H1 (cell line): ENCODE measurements around the gene RAB3C. TPM values are rescaled to one million over a fixed set of nuclear protein-coding genes. Genes with fewer than 3 reads are reported as not detected.

Experiments used
- CTCF ChIA-PET: fragments of 300-600 bp; sonication (Branson Sonifier 250); formaldehyde crosslinking; loops from one replicate; lab custom pipeline; 2021; ENCODE audit not compliant: partially characterized antibody; lab: Charles Lee
- POLR2A ChIA-PET: fragments of 300-600 bp; sonication (Branson Sonifier 250); formaldehyde crosslinking; loops from one replicate; lab custom pipeline; 2021; ENCODE audit warnings: inconsistent platforms; ENCODE audit not compliant: partially characterized antibody; lab: Charles Lee
- DNase-seq, 2 experiments: peaks; one replicate each; pipeline versions ENCODE4 v3.0.0 to v3.0.0-alpha.2; 2010 to 2022; ENCODE audit warnings: low spot score in 2 of 2, low read depth in 1 of 2, mixed read lengths in 1 of 2
- FAIRE-seq: peaks from 2 replicates; lab custom pipeline; 2011; peaks lifted over from hg19 to GRCh38; lab: Jason Lieb, UNC
- H2AFZ ChIP-seq: 2 replicates; pipeline ENCODE4 v1.8.1; 2012; ENCODE audit warnings: low read length, inconsistent platforms
- H2AK5ac ChIP-seq: 2 replicates; pipeline ENCODE4 v1.6.1; 2013; ENCODE audit warnings: low read depth, low read length
- H2BK120ac ChIP-seq: replicated peaks from 2 replicates; pipeline ENCODE3; 2013; ENCODE audit warnings: low read depth, low read length, inconsistent platforms
- H2BK12ac ChIP-seq: 2 replicates; pipeline ENCODE4 v1.6.1; 2013; ENCODE audit warnings: low read depth, low read length
- H2BK15ac ChIP-seq: 2 replicates; pipeline ENCODE4 v1.6.1; 2013; ENCODE audit warnings: low read length
- H2BK20ac ChIP-seq: 2 replicates; pipeline ENCODE4 v1.6.1; 2013; ENCODE audit warnings: low read length
- H2BK5ac ChIP-seq: 2 replicates; pipeline ENCODE4 v1.6.1; 2013; ENCODE audit warnings: low read depth, low read length
- H3K14ac ChIP-seq: 2 replicates; pipeline ENCODE4 v1.6.1; 2013; ENCODE audit warnings: inconsistent platforms; ENCODE audit not compliant: insufficient read length
- H3K18ac ChIP-seq: 2 replicates; pipeline ENCODE4 v1.6.1; 2013; ENCODE audit warnings: low read length; ENCODE audit errors: extremely low read depth
- H3K23ac ChIP-seq: 2 replicates; pipeline ENCODE4 v1.6.1; 2013; ENCODE audit warnings: inconsistent platforms; ENCODE audit not compliant: insufficient read length
- H3K23me2 ChIP-seq: 2 replicates; pipeline ENCODE4 v1.6.1; 2013; ENCODE audit warnings: low read depth, low read length
- H3K27ac ChIP-seq: 2 replicates; pipeline ENCODE4 v1.6.1; 2011; ENCODE audit warnings: low read depth, low read length, inconsistent platforms
- H3K27me3 ChIP-seq, 4 experiments: replicated peaks in 1 of 4; 1 replicate in 1 of 4; 2 replicates in 3 of 4; pipeline versions ENCODE4 v1.6.1 to v1.8.1; 2011 to 2013; ENCODE audit warnings: low read length in 3 of 4, mild to moderate bottlenecking in 3 of 4, inconsistent platforms in 2 of 4, mixed read lengths in 2 of 4, moderate library complexity in 1 of 4; ENCODE audit not compliant: control insufficient read depth in 3 of 4, insufficient read depth in 3 of 4; ENCODE audit errors: extremely low read depth in 1 of 4
- H3K36me3 ChIP-seq, 4 experiments: 2 replicates each; pipeline versions ENCODE4 v1.6.1 to v1.8.1; 2011 to 2013; ENCODE audit warnings: mild to moderate bottlenecking in 4 of 4, low read length in 3 of 4, moderate library complexity in 2 of 4, control low read depth in 1 of 4, inconsistent platforms in 1 of 4; ENCODE audit not compliant: insufficient read depth in 4 of 4, control insufficient read depth in 2 of 4
- H3K4ac ChIP-seq: replicated peaks from 2 replicates; pipeline ENCODE3; 2013; ENCODE audit warnings: low read length, low read depth, mixed read lengths, inconsistent platforms; ENCODE audit not compliant: insufficient read length
- H3K4me1 ChIP-seq, 4 experiments: replicated peaks in 1 of 4; 1 replicate in 1 of 4; 2 replicates in 3 of 4; pipeline versions ENCODE4 v1.6.1 to v1.8.1; 2011 to 2013; ENCODE audit warnings: low read length in 3 of 4, inconsistent platforms in 2 of 4, mixed read lengths in 1 of 4; ENCODE audit not compliant: insufficient read depth in 4 of 4, control insufficient read depth in 3 of 4
- H3K4me2 ChIP-seq, 2 experiments: 2 replicates each; pipeline versions ENCODE4 v1.6.1 to v1.8.1; 2011 to 2013; ENCODE audit warnings: low read depth in 2 of 2, low read length in 2 of 2, control low read depth in 1 of 2, inconsistent platforms in 1 of 2, mild to moderate bottlenecking in 1 of 2; ENCODE audit not compliant: insufficient read depth in 1 of 2
- H3K4me3 ChIP-seq, 4 experiments: fragments of 200-600, 300-600 bp in 1 of 4; sonication (generic), shearing (Covaris generic), sonication (Bioruptor Twin) in 1 of 4; 2 replicates each; pipeline versions ENCODE4 v1.5.1 to v1.8.1; 2011 to 2016; ENCODE audit warnings: low read length in 4 of 4, low read depth in 3 of 4, control low read depth in 2 of 4, inconsistent platforms in 2 of 4, mild to moderate bottlenecking in 2 of 4, mixed read lengths in 1 of 4, moderate library complexity in 1 of 4; ENCODE audit not compliant: insufficient read depth in 2 of 4; ENCODE audit errors: extremely low read depth in 1 of 4
- H3K56ac ChIP-seq: replicated peaks from 2 replicates; pipeline ENCODE3; 2013; ENCODE audit warnings: low read depth, mild to moderate bottlenecking, mixed read lengths, low read length, inconsistent platforms; ENCODE audit not compliant: insufficient read length
- H3K79me1 ChIP-seq: 2 replicates; pipeline ENCODE4 v1.6.1; 2013; ENCODE audit warnings: low read depth, low read length, control low read depth
- H3K79me2 ChIP-seq, 2 experiments: 2 replicates each; pipeline versions ENCODE4 v1.6.1 to v1.8.1; 2012 to 2013; ENCODE audit warnings: low read length in 2 of 2, mild to moderate bottlenecking in 2 of 2, inconsistent platforms in 1 of 2; ENCODE audit not compliant: insufficient read depth in 2 of 2, control insufficient read depth in 1 of 2
- H3K9ac ChIP-seq, 4 experiments: replicated peaks in 1 of 4; 1 replicate in 1 of 4; 2 replicates in 3 of 4; pipeline versions ENCODE4 v1.6.1 to v1.8.1; 2011 to 2013; ENCODE audit warnings: low read depth in 3 of 4, low read length in 3 of 4, control low read depth in 2 of 4, mild to moderate bottlenecking in 2 of 4, moderate library complexity in 2 of 4, inconsistent platforms in 1 of 4; ENCODE audit errors: extremely low read depth in 1 of 4
- H3K9me3 ChIP-seq, 2 experiments: 2 replicates each; pipeline versions ENCODE4 v1.6.1 to v1.8.1; 2012 to 2013; ENCODE audit warnings: mild to moderate bottlenecking in 2 of 2, moderate library complexity in 2 of 2, control low read depth in 1 of 2, inconsistent platforms in 1 of 2, low read depth in 1 of 2, low read length in 1 of 2, mixed read lengths in 1 of 2; ENCODE audit not compliant: insufficient read depth in 2 of 2
- H4K20me1 ChIP-seq, 2 experiments: replicated peaks in 1 of 2; 2 replicates each; pipeline versions ENCODE3 to v1.8.1; 2011 to 2013; ENCODE audit warnings: inconsistent platforms in 2 of 2, low read length in 2 of 2, mild to moderate bottlenecking in 1 of 2; ENCODE audit not compliant: insufficient read depth in 2 of 2, control insufficient read depth in 1 of 2
- H4K5ac ChIP-seq: 2 replicates; pipeline ENCODE4 v1.6.1; 2013; ENCODE audit warnings: low read length, low read depth, mixed read lengths, inconsistent platforms; ENCODE audit not compliant: insufficient read length
- H4K8ac ChIP-seq: 2 replicates; pipeline ENCODE4 v1.8.0; 2013; ENCODE audit warnings: mild to moderate bottlenecking, moderate library complexity, low read length, inconsistent platforms; ENCODE audit not compliant: insufficient read depth; ENCODE audit errors: extremely low read depth
- H4K91ac ChIP-seq: replicated peaks from 2 replicates; pipeline ENCODE3; 2013; ENCODE audit warnings: low read length, mixed read lengths, inconsistent platforms; ENCODE audit not compliant: insufficient read length
- ASH2L ChIP-seq: fragments of 200-600, 300-600 bp; sonication (generic); IDR thresholded peaks from one replicate; pipeline ENCODE4 v1.7.1; 2017; ENCODE audit warnings: low read length
- BACH1 ChIP-seq: IDR thresholded peaks from 2 replicates; pipeline ENCODE4 v1.6.1; 2012; ENCODE audit warnings: low read length, improper control_type of control experiment
- BRCA1 ChIP-seq: IDR thresholded peaks from 2 replicates; pipeline ENCODE4 v1.6.1; 2012; ENCODE audit warnings: low read depth, low read length, improper control_type of control experiment
- CTCF ChIP-seq, 3 experiments: IDR thresholded peaks; 1 replicate in 2 of 3; 2 replicates in 1 of 3; pipeline versions ENCODE4 v1.5.1 to v1.6.1; 2011; ENCODE audit warnings: low read length in 3 of 3, mild to moderate bottlenecking in 3 of 3, inconsistent platforms in 2 of 3, low read depth in 1 of 3, moderate library complexity in 1 of 3; ENCODE audit not compliant: insufficient read depth in 1 of 3; ENCODE audit errors: control extremely low read depth in 1 of 3
- EP300 ChIP-seq, 2 experiments: IDR thresholded peaks; 1 replicate in 1 of 2; 2 replicates in 1 of 2; pipeline ENCODE4 v1.6.1; 2011 to 2012; ENCODE audit warnings: low read depth in 2 of 2, low read length in 2 of 2, mild to moderate bottlenecking in 2 of 2, borderline replicate concordance in 1 of 2, inconsistent platforms in 1 of 2, moderate library complexity in 1 of 2
- FOSL1 ChIP-seq: IDR thresholded peaks from 2 replicates; pipeline ENCODE4 v1.6.1; 2011; ENCODE audit warnings: mild to moderate bottlenecking, low read depth, low read length, moderate library complexity; ENCODE audit not compliant: insufficient read depth
- JUN ChIP-seq: IDR thresholded peaks from 2 replicates; pipeline ENCODE4 v1.6.1; 2011; ENCODE audit warnings: low read depth, mild to moderate bottlenecking, improper control_type of control experiment, low read length
- KDM1A ChIP-seq: fragments of 200-600, 300-600 bp; sonication (generic); IDR thresholded peaks from 2 replicates; pipeline ENCODE4 v1.7.1; 2016; ENCODE audit warnings: mild to moderate bottlenecking, low read length, borderline replicate concordance
- POLR2A ChIP-seq, 2 experiments: IDR thresholded peaks; 1 replicate in 1 of 2; 2 replicates in 1 of 2; pipeline ENCODE4 v1.6.1; 2011; ENCODE audit warnings: low read depth in 2 of 2, low read length in 2 of 2, mild to moderate bottlenecking in 2 of 2; ENCODE audit errors: control extremely low read depth in 1 of 2
- RXRA ChIP-seq: IDR thresholded peaks from 2 replicates; pipeline ENCODE4 v1.6.1; 2011; ENCODE audit warnings: low read depth, mild to moderate bottlenecking, low read length, moderate library complexity; ENCODE audit not compliant: insufficient read depth
- SUZ12 ChIP-seq: fragments of 200-600 bp; sonication (generic); IDR thresholded peaks from 2 replicates; pipeline ENCODE4 v1.6.1; 2012; ENCODE audit warnings: mild to moderate bottlenecking, inconsistent platforms, low read length, moderate library complexity, mixed read lengths
- YY1 ChIP-seq: IDR thresholded peaks from 2 replicates; pipeline ENCODE4 v1.6.1; 2011; ENCODE audit warnings: low read depth, mild to moderate bottlenecking, low read length
- ZNF274 ChIP-seq: IDR thresholded peaks from 2 replicates; pipeline ENCODE4 v1.7.0; 2012; ENCODE audit warnings: low read length, borderline replicate concordance; ENCODE audit errors: extremely low read depth
- WGBS, 2 experiments: shearing (Covaris generic) in 1 of 2; methylation state at CpG; one replicate each; pipeline versions ENCODE4 v1.1.6 to v1.1.7; 2013 to 2015; ENCODE audit warnings: low lambda C conversion rate in 2 of 2, mixed read lengths in 2 of 2, inconsistent platforms in 1 of 2, low coverage in 1 of 2, missing lambda C conversion rate in 1 of 2; ENCODE audit not compliant: insufficient replicate concordance in 2 of 2, insufficient coverage in 1 of 2, insufficient read length in 1 of 2; ENCODE audit errors: extremely low coverage in 1 of 2, missing lambda C conversion rate in 1 of 2; 5-methylcytosine and 5-hydroxymethylcytosine counted together
- polyA plus RNA-seq, 7 experiments: library from polyadenylated mRNA; depleted of rRNA in 3 of 7; stranded (reverse) in 5 of 7; unstranded in 2 of 7; fragments of >200 nt in 5 of 7; fragments of 200-250 nt in 2 of 7; gene quantifications; 1 replicate in 5 of 7; 2 replicates in 1 of 7; 4 replicates in 1 of 7; pipeline versions ENCODE4 v1.2.1 to v1.2.3, GENCODE V29; 2011 to 2013; ENCODE audit warnings: missing spikeins in 2 of 7, mixed read lengths in 2 of 7
- total RNA-seq: library from RNA; stranded (reverse); fragmentation: NEBNext Ultra II Directional; extraction: Animal tissue kit (Norgen Biotek cat#: 25700); gene quantifications from 2 replicates; pipeline ENCODE4 v1.2.1, GENCODE V29; 2021

The RAB3C gene
- total and polyA plus RNA-seq, 2 of the 8 experiments (the other 6 are each of a cell fraction or from before 2014, with no cell fraction given) = 14.7 to 18.3 TPM

GRCh38 chr5:58617241-58617640, 34.4 kb downstream of the RAB3C start:
- Histone ChIP-seq H3K79me1 (no peaks in the 10 kb centered on the region), H3K4ac (no peak overlapping the region), H3K27ac (no peak overlapping the region), H2BK20ac (no peak overlapping the region), H4K8ac (no peak overlapping the region), H2BK12ac (no peak overlapping the region), H3K56ac (no peak overlapping the region), H3K18ac (no peak overlapping the region), H2BK5ac (no peak overlapping the region), H3K27me3 (no peaks in the 10 kb centered on the region), H2BK120ac (no peak overlapping the region), H4K5ac (no peak overlapping the region), H2BK15ac (no peak overlapping the region), H4K91ac (no peak overlapping the region), H3K4me3 (no peak overlapping the region), H3K23me2 (no peaks in the 10 kb centered on the region), H3K4me1 (no peaks in the 10 kb centered on the region), H3K36me3 (no peaks in the 10 kb centered on the region), H3K9me3 (no peaks in the 10 kb centered on the region), H2AFZ (no peak overlapping the region), H2AK5ac (no peak overlapping the region), H3K14ac (no peak overlapping the region), H3K4me2 (no peak overlapping the region), H3K79me2 (no peaks in the 10 kb centered on the region), H3K9ac (no peak overlapping the region)
- FAIRE-seq = no peak
- 94% methylated on average over 1 of the region's 1 CpG; no CpG with 5 or more reads in 1 of the 2 experiments for WGBS, 2 experiments
- DNase-seq = no peak
- TF ChIP-seq POLR2A (IDR thresholded peaks at IDR 0.05; ENCODE audit: control extremely low read depth in 1 of 2, low read depth in 2 of 2, low read length in 2 of 2) (no peak), JUN (no peak), EP300 (IDR thresholded peaks at IDR 0.05; ENCODE audit: borderline replicate concordance in 1 of 2, low read depth in 2 of 2, low read length in 2 of 2) (no peak), RXRA (no peak), BACH1 (no peak), SUZ12 (no peak), BRCA1 (no peak), FOSL1 (no peak), YY1 (no peak), ZNF274 (no peak), ASH2L (no peak), CTCF (IDR thresholded peaks at IDR 0.05; ENCODE audit: control extremely low read depth in 1 of 3, insufficient read depth in 1 of 3, low read depth in 1 of 3, low read length in 3 of 3) (no peak), KDM1A (no peak)
- TF ChIP-seq, all 59 proteins: peak for 0
- Histone ChIP-seq H3K23ac (no peak overlapping the region), H4K20me1 (no peaks in the 10 kb centered on the region)
- CTCF ChIA-PET = interaction anchor here (1.0 kb wide), 1 partner anchor 19 kb away, joined by 3 read pairs; no protein-coding TSS in a partner anchor
- POLR2A ChIA-PET = no interaction called here
